ENCODE data around the gene CHST8.

GRCh38 chr19:33749016-33749415, 127.3 kb downstream of the CHST8 start:
- TF ChIP-seq CTCF (IDR thresholded peaks at IDR 0.05) (no peak), RARB (CRISPR knock-in tag; IDR thresholded peaks at IDR 0.05) (no peak), SREBF2 (IDR thresholded peaks at IDR 0.05) (no peak), RAD21 (conservative IDR thresholded peaks at IDR 0.05 in 1 of 2, IDR thresholded peaks at IDR 0.05 in 1 of 2) (no peak), EP300 (IDR thresholded peaks at IDR 0.05) (no peak), CEBPB (IDR thresholded peaks at IDR 0.05) (no peak), POLR2A (IDR thresholded peaks at IDR 0.05; ENCODE audit: low read length) (no peak), RCOR1 (IDR thresholded peaks at IDR 0.05; ENCODE audit: low read depth, low read length) (no peak), HMGXB4 (CRISPR knock-in tag; IDR thresholded peaks at IDR 0.05; ENCODE audit: borderline replicate concordance) (no peak)
